Measurements from ENCODE around the gene POLR3A.

POLR3A gene

DNA sequence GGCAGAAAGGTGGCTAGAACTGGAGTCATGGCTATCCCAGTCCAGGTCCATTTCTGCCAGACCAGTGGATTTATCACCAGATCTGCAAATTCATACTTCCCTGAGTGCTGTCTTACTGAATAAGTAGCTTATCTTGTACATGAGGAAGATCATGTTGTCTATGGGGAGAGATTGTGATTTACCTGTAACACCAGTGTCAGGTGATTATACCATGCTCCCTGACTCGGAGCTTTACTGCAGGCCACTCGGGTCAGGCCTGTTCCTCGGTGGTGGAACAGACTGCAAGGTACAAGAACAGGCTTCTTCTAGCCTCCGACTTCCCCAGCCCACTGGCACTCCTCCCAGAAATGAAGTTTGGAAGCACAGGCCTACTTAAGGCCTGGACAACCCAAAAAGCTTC, 60.2 kb downstream of the POLR3A start:
- no peak overlapping the region for H3K4me3 ChIP-seq (ENCODE audit: control insufficient read depth, low read depth, low read length)
- TF ChIP-seq, protein P1, sequence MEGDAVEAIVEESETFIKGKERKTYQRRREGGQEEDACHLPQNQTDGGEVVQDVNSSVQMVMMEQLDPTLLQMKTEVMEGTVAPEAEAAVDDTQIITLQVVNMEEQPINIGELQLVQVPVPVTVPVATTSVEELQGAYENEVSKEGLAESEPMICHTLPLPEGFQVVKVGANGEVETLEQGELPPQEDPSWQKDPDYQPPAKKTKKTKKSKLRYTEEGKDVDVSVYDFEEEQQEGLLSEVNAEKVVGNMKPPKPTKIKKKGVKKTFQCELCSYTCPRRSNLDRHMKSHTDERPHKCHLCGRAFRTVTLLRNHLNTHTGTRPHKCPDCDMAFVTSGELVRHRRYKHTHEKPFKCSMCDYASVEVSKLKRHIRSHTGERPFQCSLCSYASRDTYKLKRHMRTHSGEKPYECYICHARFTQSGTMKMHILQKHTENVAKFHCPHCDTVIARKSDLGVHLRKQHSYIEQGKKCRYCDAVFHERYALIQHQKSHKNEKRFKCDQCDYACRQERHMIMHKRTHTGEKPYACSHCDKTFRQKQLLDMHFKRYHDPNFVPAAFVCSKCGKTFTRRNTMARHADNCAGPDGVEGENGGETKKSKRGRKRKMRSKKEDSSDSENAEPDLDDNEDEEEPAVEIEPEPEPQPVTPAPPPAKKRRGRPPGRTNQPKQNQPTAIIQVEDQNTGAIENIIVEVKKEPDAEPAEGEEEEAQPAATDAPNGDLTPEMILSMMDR (conservative IDR thresholded peaks at IDR 0.05; ENCODE audit: control insufficient read depth, insufficient read depth, low read depth, low read length), result no peak
- DNase-seq (ENCODE audit: low read depth), result no peak

DNA sequence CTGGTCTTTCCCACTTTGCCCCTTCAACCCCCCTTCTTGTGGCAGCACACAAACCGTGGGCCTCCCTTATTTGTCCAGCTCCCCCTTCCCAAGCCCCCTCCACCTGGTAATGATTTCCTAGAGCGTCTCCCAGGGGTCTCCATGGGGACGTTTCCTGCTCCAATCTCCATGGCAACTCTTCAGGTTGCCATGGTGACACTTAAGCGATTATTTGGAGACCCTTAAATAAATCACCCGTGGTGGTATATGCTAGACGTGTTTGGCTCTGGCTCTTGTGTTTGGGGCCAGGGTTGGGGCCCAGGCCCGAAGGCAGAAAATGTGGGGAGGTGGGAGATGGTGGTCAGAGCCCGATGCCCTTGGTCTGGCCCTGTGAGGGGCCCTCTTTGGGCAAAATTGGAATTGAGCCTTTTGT, 61.7 kb downstream of the POLR3A start:
- TF ChIP-seq, protein P1 (conservative IDR thresholded peaks at IDR 0.05; ENCODE audit: control insufficient read depth, insufficient read depth, low read depth, low read length), result no peak
- H3K4me3 ChIP-seq (ENCODE audit: control insufficient read depth, low read depth, low read length), result no peak overlapping the region
- DNase-seq (ENCODE audit: low read depth), result no peak

DNA sequence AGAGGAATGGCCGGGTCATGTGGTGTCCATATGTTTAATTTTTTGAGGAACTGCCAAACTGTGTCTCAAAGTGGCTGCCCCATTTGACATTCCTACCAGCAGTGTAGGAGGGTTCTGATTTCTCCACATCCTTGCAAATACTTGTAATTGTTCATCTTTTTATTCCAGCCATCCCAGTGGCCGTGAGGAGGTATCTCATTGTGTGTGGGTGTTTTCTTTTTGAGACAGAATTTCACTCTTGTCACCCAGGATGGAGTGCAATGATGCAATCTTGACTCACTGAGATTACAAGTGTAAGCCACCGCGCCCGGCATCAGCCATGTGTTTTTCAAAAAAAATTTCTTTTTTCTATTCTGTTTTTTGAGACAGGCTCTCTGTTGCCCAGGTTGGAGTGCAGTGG, 64.0 kb downstream of the POLR3A start:
- DNase-seq (ENCODE audit: low read depth), result peak; percentile 94
- TF ChIP-seq, protein P1 (conservative IDR thresholded peaks at IDR 0.05; ENCODE audit: control insufficient read depth, insufficient read depth, low read depth, low read length), result peak; percentile 19
- H3K4me3 ChIP-seq (ENCODE audit: control insufficient read depth, low read depth, low read length), result no peak overlapping the region

DNA sequence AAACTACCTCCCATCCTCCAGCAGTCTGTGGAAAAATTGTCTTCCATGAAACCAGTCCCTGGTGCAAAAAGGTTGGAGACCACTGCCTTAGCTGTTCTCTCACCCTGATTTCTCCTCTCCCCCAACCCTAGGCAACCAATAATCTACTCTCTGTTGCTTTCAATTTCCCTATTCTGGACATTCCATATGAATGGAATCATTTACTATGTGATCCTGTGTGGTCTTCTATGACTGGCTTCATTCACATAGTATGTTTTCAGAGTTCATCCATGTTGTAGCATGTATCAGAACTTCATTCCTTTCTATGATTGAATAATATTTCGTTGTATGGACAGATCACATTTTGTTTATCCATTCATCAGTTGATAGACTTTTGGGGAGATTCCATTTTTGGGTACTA, 64.5 kb downstream of the POLR3A start:
- peak; percentile 23 for DNase-seq (ENCODE audit: low read depth)
- TF ChIP-seq, protein P1 (conservative IDR thresholded peaks at IDR 0.05; ENCODE audit: control insufficient read depth, insufficient read depth, low read depth, low read length), result no peak
- no peak overlapping the region for H3K4me3 ChIP-seq (ENCODE audit: control insufficient read depth, low read depth, low read length)

DNA sequence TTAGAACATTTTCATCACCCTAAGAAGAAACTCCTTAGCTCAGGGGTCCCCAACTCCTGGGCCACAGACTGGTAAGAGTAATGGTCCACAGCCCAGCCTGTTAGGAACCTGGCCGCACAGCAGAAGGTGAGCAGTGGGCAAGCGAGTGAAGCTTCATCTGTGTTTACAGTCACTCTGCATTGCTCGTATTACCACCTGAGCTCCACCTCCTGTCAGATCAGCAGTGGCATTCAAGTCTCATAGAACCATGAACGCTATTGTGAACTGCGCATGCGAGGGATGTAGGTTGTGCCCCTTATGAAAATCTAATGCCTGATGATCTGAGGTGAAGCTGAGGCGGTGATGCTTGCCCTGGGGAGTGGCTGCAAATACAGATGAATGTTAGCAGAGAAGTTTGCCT, 65.4 kb downstream of the POLR3A start:
- TF ChIP-seq, protein P1 (conservative IDR thresholded peaks at IDR 0.05; ENCODE audit: control insufficient read depth, insufficient read depth, low read depth, low read length), result no peak
- DNase-seq (ENCODE audit: low read depth), result no peak
- H3K4me3 ChIP-seq (ENCODE audit: control insufficient read depth, low read depth, low read length), result no peak overlapping the region

DNA sequence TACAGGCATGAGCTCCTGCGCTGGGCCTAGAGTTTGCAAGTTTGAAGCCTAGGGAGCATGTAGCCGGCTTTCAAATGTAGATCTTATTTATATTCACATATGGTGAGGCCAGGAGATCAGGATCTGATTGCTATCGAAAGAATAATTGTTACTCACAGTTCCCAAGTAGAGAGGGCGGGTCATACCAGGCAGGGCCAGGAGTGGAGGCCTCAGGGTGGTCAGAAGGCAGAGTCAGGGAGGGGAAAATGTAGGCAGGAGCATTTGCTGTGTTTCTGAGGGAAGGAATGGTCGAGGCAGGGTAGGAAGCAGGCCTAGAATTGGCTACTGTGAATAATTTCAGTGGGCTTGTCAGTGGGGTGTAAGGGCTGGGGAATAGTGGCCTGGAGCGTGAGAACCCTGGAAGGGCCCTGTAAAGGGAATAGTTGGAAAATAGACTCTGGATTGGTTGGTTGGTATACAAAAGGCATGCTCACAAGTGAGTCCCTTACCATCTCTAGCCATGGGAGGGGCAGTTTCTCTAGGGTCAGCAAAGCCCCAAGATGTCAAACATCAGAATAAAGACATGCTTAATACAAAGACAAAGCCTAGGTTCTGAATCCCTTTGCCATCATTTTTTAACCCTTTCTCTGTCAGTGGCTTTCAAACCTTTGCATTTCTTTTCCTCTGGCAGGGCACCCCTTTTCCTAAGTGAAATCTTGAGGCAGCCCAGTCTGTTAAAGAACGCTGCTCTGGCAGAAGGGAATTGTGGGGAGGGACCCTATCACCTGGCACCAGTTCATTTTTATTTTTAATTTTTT, 66.8 kb downstream of the POLR3A start:
- no peak for DNase-seq (ENCODE audit: low read depth)
- no peak overlapping the region for H3K4me3 ChIP-seq (ENCODE audit: control insufficient read depth, low read depth, low read length)
- TF ChIP-seq, protein P1 (conservative IDR thresholded peaks at IDR 0.05; ENCODE audit: control insufficient read depth, insufficient read depth, low read depth, low read length), result no peak

Measured in fibroblast of mammary gland (primary cell).